ENCODE data around the gene CEMIP. TPM values are rescaled to one million over a fixed set of nuclear protein-coding genes. Genes with fewer than 3 reads are reported as not detected.

CEMIP gene
- total and polyA plus RNA-seq, 2 experiments from 2014 or later = 0.27 to 2.1 TPM

DNA sequence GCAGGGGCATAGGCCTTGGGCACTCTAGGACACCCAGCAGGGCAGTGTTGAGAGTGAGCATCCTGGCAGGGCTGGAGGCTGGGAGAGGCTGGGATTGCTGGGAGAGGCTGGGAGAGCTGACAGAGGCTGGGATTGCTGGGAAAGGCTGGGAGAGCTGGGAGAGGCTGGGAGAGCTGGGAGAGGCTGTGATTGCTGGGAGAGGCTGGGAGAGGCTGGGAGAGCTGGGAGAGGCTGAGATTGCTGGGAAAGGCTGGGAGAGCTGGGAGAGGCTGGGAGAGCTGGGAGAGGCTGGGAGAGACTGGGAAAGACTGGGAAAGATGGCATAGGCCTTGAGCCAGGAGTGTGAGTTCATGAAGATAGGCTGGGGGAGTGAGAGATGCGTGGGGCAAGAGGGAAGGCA is 132.7 kb downstream of the CEMIP start:
- DNase-seq (ENCODE audit: low spot score) (no peak), ATAC-seq (no peak)
- H3K27me3 Mint-ChIP-seq (ENCODE audit: insufficient read depth, low read depth, poor library complexity) = no peaks in the 10 kb centered on the region
- Histone ChIP-seq H3K4me2 (no peak overlapping the region), H3K4me3 (no peak overlapping the region), H3K4me1 (ENCODE audit: insufficient read depth) (peaks cover 10% of the 10 kb centered on the region), H3K27me3 (ENCODE audit: insufficient read depth) (no peaks in the 10 kb centered on the region), H3K36me3 (ENCODE audit: insufficient read depth) (no peaks in the 10 kb centered on the region), H3K27ac (ENCODE audit: low read depth) (no peak overlapping the region), H3K79me2 (replicated peaks; ENCODE audit: insufficient read depth) (no peaks in the 10 kb centered on the region), H3K9me2 (ENCODE audit: insufficient read depth) (0 out of 2 replicates have a peak, but pooled peaks cover 4% of the 10 kb centered on the region), H3F3A (replicated peaks; ENCODE audit: low read depth) (no peaks in the 10 kb centered on the region), H2AFZ (no peak overlapping the region), H4K20me1 (replicated peaks; ENCODE audit: insufficient read depth) (no peaks in the 10 kb centered on the region; the same call in 1 of the 2 replicates)
- peaks cover 25% of the 10 kb centered on the region for H3K4me1 Mint-ChIP-seq
- no peak for TF ChIP-seq CREB1 (CRISPR knock-in tag; IDR thresholded peaks at IDR 0.05; ENCODE audit: low read depth)
- no peak for TF ChIP-seq JUNB (IDR thresholded peaks at IDR 0.05; ENCODE audit: unreplicated experiment)
- no peak for TF ChIP-seq EZH2phosphoT487 (IDR thresholded peaks at IDR 0.05; ENCODE audit: unreplicated experiment)
- TF ChIP-seq ZNF462 (CRISPR knock-in tag; IDR thresholded peaks at IDR 0.05) = no peak
- no peak for TF ChIP-seq ZNF331 (CRISPR knock-in tag; IDR thresholded peaks at IDR 0.05; ENCODE audit: low read depth)
- no peak for TF ChIP-seq EZH2 (IDR thresholded peaks at IDR 0.05; ENCODE audit: low read depth, unreplicated experiment)
- TF ChIP-seq, protein P1, sequence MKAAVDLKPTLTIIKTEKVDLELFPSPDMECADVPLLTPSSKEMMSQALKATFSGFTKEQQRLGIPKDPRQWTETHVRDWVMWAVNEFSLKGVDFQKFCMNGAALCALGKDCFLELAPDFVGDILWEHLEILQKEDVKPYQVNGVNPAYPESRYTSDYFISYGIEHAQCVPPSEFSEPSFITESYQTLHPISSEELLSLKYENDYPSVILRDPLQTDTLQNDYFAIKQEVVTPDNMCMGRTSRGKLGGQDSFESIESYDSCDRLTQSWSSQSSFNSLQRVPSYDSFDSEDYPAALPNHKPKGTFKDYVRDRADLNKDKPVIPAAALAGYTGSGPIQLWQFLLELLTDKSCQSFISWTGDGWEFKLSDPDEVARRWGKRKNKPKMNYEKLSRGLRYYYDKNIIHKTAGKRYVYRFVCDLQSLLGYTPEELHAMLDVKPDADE (IDR thresholded peaks at IDR 0.05) = no peak
- no peak for TF ChIP-seq POLR2AphosphoS5 (IDR thresholded peaks at IDR 0.05; ENCODE audit: low read depth)
- TF ChIP-seq NANOG (IDR thresholded peaks at IDR 0.05; ENCODE audit: borderline replicate concordance) = no peak
- TF ChIP-seq REST (IDR thresholded peaks at IDR 0.05; ENCODE audit: unreplicated experiment) = no peak
- no peak for TF ChIP-seq ZNF114 (CRISPR knock-in tag; IDR thresholded peaks at IDR 0.05)
- TF ChIP-seq, protein P2, sequence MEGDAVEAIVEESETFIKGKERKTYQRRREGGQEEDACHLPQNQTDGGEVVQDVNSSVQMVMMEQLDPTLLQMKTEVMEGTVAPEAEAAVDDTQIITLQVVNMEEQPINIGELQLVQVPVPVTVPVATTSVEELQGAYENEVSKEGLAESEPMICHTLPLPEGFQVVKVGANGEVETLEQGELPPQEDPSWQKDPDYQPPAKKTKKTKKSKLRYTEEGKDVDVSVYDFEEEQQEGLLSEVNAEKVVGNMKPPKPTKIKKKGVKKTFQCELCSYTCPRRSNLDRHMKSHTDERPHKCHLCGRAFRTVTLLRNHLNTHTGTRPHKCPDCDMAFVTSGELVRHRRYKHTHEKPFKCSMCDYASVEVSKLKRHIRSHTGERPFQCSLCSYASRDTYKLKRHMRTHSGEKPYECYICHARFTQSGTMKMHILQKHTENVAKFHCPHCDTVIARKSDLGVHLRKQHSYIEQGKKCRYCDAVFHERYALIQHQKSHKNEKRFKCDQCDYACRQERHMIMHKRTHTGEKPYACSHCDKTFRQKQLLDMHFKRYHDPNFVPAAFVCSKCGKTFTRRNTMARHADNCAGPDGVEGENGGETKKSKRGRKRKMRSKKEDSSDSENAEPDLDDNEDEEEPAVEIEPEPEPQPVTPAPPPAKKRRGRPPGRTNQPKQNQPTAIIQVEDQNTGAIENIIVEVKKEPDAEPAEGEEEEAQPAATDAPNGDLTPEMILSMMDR (conservative IDR thresholded peaks at IDR 0.05; ENCODE audit: low read depth in 2 of 2) = no peak
- TF ChIP-seq STAT1 (IDR thresholded peaks at IDR 0.05; ENCODE audit: unreplicated experiment) = no peak
- no peak overlapping the region for H3K4me3 Mint-ChIP-seq
- H3K36me3 Mint-ChIP-seq (ENCODE audit: low read depth) = peaks cover 10% of the 10 kb centered on the region; the same call in 2 of the 3 replicates
- H3K27ac Mint-ChIP-seq = no peak overlapping the region
- no peaks in the 10 kb centered on the region for H3K9me3 Mint-ChIP-seq
